HCT116 (cell line): ENCODE results near the gene MAP1LC3B. TPM values are rescaled to one million over a fixed set of nuclear protein-coding genes. Genes with fewer than 3 reads are reported as not detected.

Experiments used
- ATAC-seq: fragments of 200-7000 bp; cut with Tn5 transposase; 2 replicates; pipeline ENCODE4 v1.9.1; 2020; ENCODE audit warnings: mild to moderate bottlenecking, moderate library complexity
- BruUV-seq: library from RNA; stranded (reverse); fragments of 400-500 nt; replicated peaks from 2 replicates; lab custom pipeline; 2021; lab: Mats Ljungman, UMichigan
- CTCF ChIA-PET: fragments of 300-600 bp; sonication (Branson Sonifier 250); formaldehyde crosslinking; loops from one replicate; lab custom pipeline; 2021; ENCODE audit warnings: antibody characterized with exemption; lab: Charles Lee
- POLR2A ChIA-PET: fragments of 300-600, 350-600 bp; sonication (Branson Sonifier 250); formaldehyde crosslinking; loops from one replicate; lab custom pipeline; 2021; ENCODE audit warnings: antibody characterized with exemption; lab: Charles Lee
- RAD21 ChIA-PET, 2 experiments: fragments of 300-600 bp; sonication (Branson Sonifier 250); formaldehyde crosslinking; loops; one replicate each; lab custom pipeline; 2023; ENCODE audit warnings: low total read pairs in 2 of 2; ENCODE audit not compliant: uncharacterized antibody in 2 of 2, unreplicated experiment in 2 of 2, low non-redundant PET in 1 of 2; lab: Charles Lee
- DNase-seq: peaks from one replicate; pipeline ENCODE4 v3.0.0-alpha.2; 2010; ENCODE audit warnings: low read depth, low spot score
- H2AFZ ChIP-seq: fragments of 200-600 bp; shearing (Covaris generic), sonication (generic); 2 replicates; pipeline ENCODE4 v1.6.1; 2017; ENCODE audit warnings: low read depth, mixed run types, mixed read lengths, antibody characterized with exemption, low read length; ENCODE audit not compliant: poor library complexity, severe bottlenecking
- H3K27ac ChIP-seq: 2 replicates; pipeline ENCODE4 v1.5.1; 2012; ENCODE audit warnings: low read depth, low read length
- H3K27me3 ChIP-seq: fragments of 200-600 bp; sonication (generic); 2 replicates; pipeline ENCODE4 v1.6.1; 2016; ENCODE audit warnings: mixed run types, low read length, mixed read lengths; ENCODE audit not compliant: insufficient read depth
- H3K36me3 ChIP-seq, 2 experiments: fragments of 200-500 bp in 1 of 2; fragments of 200-600 bp in 1 of 2; sonication (Bioruptor generic) in 1 of 2; sonication (generic) in 1 of 2; 2 replicates each; pipeline versions ENCODE4 v1.5.1 to v1.6.1; 2014 to 2016; ENCODE audit warnings: low read length in 2 of 2, inconsistent platforms in 1 of 2, mixed read lengths in 1 of 2, mixed run types in 1 of 2; ENCODE audit not compliant: insufficient read depth in 2 of 2, control insufficient read depth in 1 of 2
- H3K4me1 ChIP-seq, 2 experiments: fragments of 200-600 bp in 1 of 2; sonication (generic) in 1 of 2; 2 replicates each; pipeline versions ENCODE4 v1.5.1 to v1.6.1; 2012 to 2017; ENCODE audit warnings: low read length in 2 of 2, inconsistent platforms in 1 of 2, mild to moderate bottlenecking in 1 of 2, mixed read lengths in 1 of 2, mixed run types in 1 of 2, moderate library complexity in 1 of 2; ENCODE audit not compliant: insufficient read depth in 2 of 2, control insufficient read depth in 1 of 2
- H3K4me2 ChIP-seq: fragments of 200-600 bp; sonication (generic); 2 replicates; pipeline ENCODE4 v1.6.1; 2017; ENCODE audit warnings: mixed run types, low read length, mixed read lengths
- H3K4me3 ChIP-seq, 2 experiments: fragments of 200-600 bp in 1 of 2; sonication (generic) in 1 of 2; replicated peaks in 1 of 2; 2 replicates each; pipeline ENCODE4 v1.5.1; 2011 to 2016; ENCODE audit warnings: low read length in 2 of 2, control low read depth in 1 of 2, low read depth in 1 of 2, mild to moderate bottlenecking in 1 of 2, mixed read lengths in 1 of 2, mixed run types in 1 of 2
- H3K79me2 ChIP-seq: fragments of 200-600 bp; sonication (generic); 2 replicates; pipeline ENCODE4 v1.6.1; 2017; ENCODE audit warnings: mild to moderate bottlenecking, mixed run types, low read length, moderate library complexity, mixed read lengths; ENCODE audit not compliant: insufficient read depth
- H3K9ac ChIP-seq: fragments of 200-600 bp; sonication (generic); 2 replicates; pipeline ENCODE4 v1.6.1; 2016; ENCODE audit warnings: low read length, mixed read lengths
- H3K9me2 ChIP-seq: fragments of 200-600 bp; sonication (generic), shearing (Covaris generic); 2 replicates; pipeline ENCODE4 v1.6.1; 2017; ENCODE audit warnings: mixed run types, mild to moderate bottlenecking, moderate library complexity; ENCODE audit not compliant: insufficient read depth
- H3K9me3 ChIP-seq, 2 experiments: fragments of 200-500 bp in 1 of 2; fragments of 200-600 bp in 1 of 2; sonication (Bioruptor generic) in 1 of 2; sonication (generic) in 1 of 2; 2 replicates each; pipeline ENCODE4 v1.6.1; 2014 to 2017; ENCODE audit warnings: low read length in 2 of 2, mixed read lengths in 2 of 2, inconsistent platforms in 1 of 2, low read depth in 1 of 2, mild to moderate bottlenecking in 1 of 2, mixed run types in 1 of 2, moderate library complexity in 1 of 2; ENCODE audit not compliant: control insufficient read depth in 1 of 2, insufficient read depth in 1 of 2
- H4K20me1 ChIP-seq: fragments of 200-600 bp; sonication (generic), shearing (Covaris generic); 2 replicates; pipeline ENCODE4 v1.6.1; 2017; ENCODE audit warnings: mixed run types, mild to moderate bottlenecking, moderate library complexity; ENCODE audit not compliant: insufficient read depth
- EGR1 ChIP-seq: IDR thresholded peaks from 2 replicates; pipeline ENCODE4 v1.6.1; 2012; ENCODE audit warnings: low read depth
- ELF1 ChIP-seq: IDR thresholded peaks from 2 replicates; pipeline ENCODE4 v1.6.1; 2012; ENCODE audit warnings: low read depth, borderline replicate concordance
- EZH2 ChIP-seq: fragments of 200-600 bp; sonication (generic); IDR thresholded peaks from 2 replicates; pipeline ENCODE4 v1.6.1; 2017; ENCODE audit warnings: antibody characterized with exemption, mixed run types
- EZH2phosphoT487 ChIP-seq: fragments of 200-600 bp; IDR thresholded peaks from 2 replicates; pipeline ENCODE4 v1.6.1; 2018; ENCODE audit warnings: antibody characterized with exemption, borderline replicate concordance
- FOSL1 ChIP-seq: IDR thresholded peaks from 2 replicates; pipeline ENCODE4 v1.6.1; 2012; ENCODE audit warnings: low read depth
- JUND ChIP-seq: IDR thresholded peaks from 2 replicates; pipeline ENCODE4 v1.6.1; 2012
- REST ChIP-seq: IDR thresholded peaks from 2 replicates; pipeline ENCODE4 v1.6.1; 2012; ENCODE audit warnings: low read depth
- SRF ChIP-seq: IDR thresholded peaks from 2 replicates; pipeline ENCODE4 v1.6.1; 2012; ENCODE audit warnings: low read depth
- TCF7L2 ChIP-seq: IDR thresholded peaks from 2 replicates; pipeline ENCODE4 v1.7.0; 2011; ENCODE audit warnings: borderline replicate concordance, inconsistent platforms; ENCODE audit not compliant: insufficient read depth, insufficient read length; ENCODE audit errors: extremely low read depth
- YY1 ChIP-seq: IDR thresholded peaks from 2 replicates; pipeline ENCODE4 v1.6.1; 2011; ENCODE audit warnings: low read length, low read depth, moderate library complexity, mild to moderate bottlenecking; ENCODE audit not compliant: insufficient replicate concordance; ENCODE audit errors: extremely low read depth
- ZNF274 ChIP-seq: fragments of 200-500 bp; sonication (Bioruptor generic); IDR thresholded peaks from 2 replicates; pipeline ENCODE4 v1.6.1; 2014; ENCODE audit warnings: mild to moderate bottlenecking, low read depth, low read length, inconsistent platforms
- intact Hi-C: fragments of 100-400 bp; cut with micrococcal nuclease; formaldehyde crosslinking; loops from 2 replicates; pipeline ENCODE4 v1.10.0; 2022
- total RNA-seq: library from RNA; stranded (reverse); gene quantifications from one replicate; pipeline ENCODE4 v1.2.1, GENCODE V29; 2021; ENCODE audit not compliant: unreplicated experiment

Gene MAP1LC3B
- total RNA-seq, 1 experiment from 2014 or later = 93.8 TPM

- Histone ChIP-seq H3K9ac (no peak overlapping the region), H3K79me2 (peaks cover 36% of the 10 kb centered on the region; the same call in 1 of the 2 replicates), H3K27me3 (no peaks in the 10 kb centered on the region), H3K4me2 (no peak overlapping the region), H3K9me3 (no peaks in the 10 kb centered on the region), H3K36me3 (peaks cover 19 to 40% of the 10 kb centered on the region in 2 experiments; a peak in 3 of 4 replicates), H3K4me1 (no peaks in the 10 kb centered on the region), H2AFZ (no peak overlapping the region), H3K4me3 (no peak overlapping the region), H3K9me2 (no peaks in the 10 kb centered on the region), H3K27ac (no peak overlapping the region), H4K20me1 (no peaks in the 10 kb centered on the region; the same call in 1 of the 2 replicates)
- ATAC-seq (no peak), DNase-seq (no peak)
- ChIA-PET POLR2A (no interaction called here), RAD21 (no interaction called here), CTCF (no interaction called here)
- no TSS peak for BruUV-seq
- TF ChIP-seq TCF7L2 = no peak
- TF ChIP-seq JUND = no peak
- no peak for TF ChIP-seq ELF1
- TF ChIP-seq EZH2 = no peak
- TF ChIP-seq FOSL1 = no peak
- no peak for TF ChIP-seq EZH2phosphoT487
- no peak for TF ChIP-seq SRF
- TF ChIP-seq YY1 = no peak
- no peak for TF ChIP-seq ZNF274
- TF ChIP-seq EGR1 = no peak
- no peak for TF ChIP-seq REST
- intact Hi-C loops = no loop called here
Observed at GRCh38 chr16:87346517-87347060, 45.5 kb upstream of the MAP1LC3B start.
